ENCODE results near the gene LYRM9.
"Not testable (repeated sequence)": the region's sequence is repeated elsewhere in the genome, so short reads cannot be mapped to it uniquely, and the experiment has no call there.

Gene LYRM9

GRCh38 chr17:27839571-27840405, 53.4 kb downstream of the LYRM9 start:
- DNase-seq (ENCODE audit: low spot score) = not testable (repeated sequence)

GRCh38 chr17:27838607-27839006, 54.6 kb downstream of the LYRM9 start:
- DNase-seq (ENCODE audit: low spot score) = not testable (repeated sequence)

DNA sequence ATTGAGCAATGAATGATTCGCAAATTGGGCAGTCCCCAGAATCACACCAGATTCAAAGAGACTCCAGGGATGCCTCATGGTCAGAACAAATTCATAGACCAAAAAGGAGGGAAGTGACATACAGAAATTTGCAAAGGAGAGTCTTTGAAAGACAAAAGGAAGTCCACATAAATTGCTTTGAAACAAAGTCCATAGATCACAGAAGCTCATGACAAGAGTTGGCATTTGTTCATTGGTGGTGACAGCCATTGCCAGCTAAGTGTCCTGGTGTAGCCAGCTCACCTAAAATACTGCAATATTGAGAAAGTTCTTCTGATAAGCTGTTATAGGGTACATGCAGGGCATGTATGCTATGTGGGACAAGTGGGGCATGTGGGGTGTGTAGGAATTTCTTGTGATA, 55.4 kb downstream of the LYRM9 start:
- not testable (repeated sequence) for DNase-seq (ENCODE audit: low spot score)

- DNase-seq (ENCODE audit: low spot score) = no peak
Measured at GRCh38 chr17:27836651-27837050, 56.5 kb downstream of the LYRM9 start.

GRCh38 chr17:27834571-27834970, 58.6 kb downstream of the LYRM9 start:
- DNase-seq (ENCODE audit: low spot score) = no peak

- no peak for DNase-seq (ENCODE audit: low spot score)
Measured at GRCh38 chr17:27832831-27833230, 60.3 kb downstream of the LYRM9 start.

GRCh38 chr17:27829888-27830287, 63.3 kb downstream of the LYRM9 start:
- not testable (repeated sequence) for DNase-seq (ENCODE audit: low spot score)

DNA sequence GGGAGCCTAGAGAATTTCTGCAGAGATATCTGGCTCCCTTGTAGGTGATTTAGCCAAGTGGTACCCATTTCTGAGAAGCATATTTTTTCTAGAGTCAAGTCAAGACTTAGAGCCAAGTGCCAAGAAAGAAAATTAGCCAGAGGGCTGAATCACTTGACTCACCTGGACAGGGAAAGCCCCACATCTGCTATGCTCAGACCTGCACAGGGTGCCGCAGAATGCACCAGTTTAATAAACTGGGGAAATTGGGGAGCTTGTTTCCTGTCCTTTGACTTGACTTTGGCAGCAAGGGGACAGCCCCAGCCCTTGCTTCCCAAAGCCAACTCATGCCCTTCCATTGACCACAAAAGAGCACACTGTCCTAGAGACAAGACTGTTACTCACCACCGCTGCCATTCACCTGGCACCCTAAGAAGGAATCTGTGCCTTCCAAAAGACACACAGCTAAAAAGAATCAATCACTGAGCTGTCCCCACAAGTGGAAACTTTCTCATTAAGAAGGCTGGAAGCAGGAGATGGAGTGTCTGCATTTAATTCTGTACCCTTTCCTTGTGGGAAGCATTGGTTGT, 63.9 kb downstream of the LYRM9 start:
- not testable (repeated sequence) for DNase-seq (ENCODE audit: low spot score)
